Measurements from ENCODE around the gene C14orf132.

GRCh38 chr14:96053248-96053599, 14.1 kb downstream of the C14orf132 start:
- TF ChIP-seq POLR2A (IDR thresholded peaks at IDR 0.05; ENCODE audit: low read depth, low read length), result no peak
- TF ChIP-seq PAX5 (IDR thresholded peaks at IDR 0.05; ENCODE audit: insufficient read depth, low read length, severe bottlenecking), result no peak
- TF ChIP-seq POLR2AphosphoS5 (IDR thresholded peaks at IDR 0.05; ENCODE audit: low read depth, low read length), result no peak
- TF ChIP-seq TAF1 (IDR thresholded peaks at IDR 0.05; ENCODE audit: low read depth, low read length), result no peak
- no peak for TF ChIP-seq SPI1 (IDR thresholded peaks at IDR 0.05; ENCODE audit: low read depth, low read length)
